CD8-positive, alpha-beta memory T cell (primary cell): ENCODE measurements around the gene TMEM253. TPM values are rescaled to one million over a fixed set of nuclear protein-coding genes. Genes with fewer than 3 reads are reported as not detected.

Experiments used
- CTCF ChIA-PET: fragments of 350-600 bp; sonication (Branson Sonifier 250); formaldehyde crosslinking; loops from one replicate; lab custom pipeline; 2021; ENCODE audit warnings: antibody characterized with exemption; lab: Charles Lee
- POLR2A ChIA-PET: fragments of 350-600 bp; sonication (Branson Sonifier 250); formaldehyde crosslinking; loops from one replicate; lab custom pipeline; 2021; ENCODE audit warnings: antibody characterized with exemption; lab: Charles Lee
- DNase-seq, 5 donors: peaks; one replicate each; pipeline versions ENCODE4 v3.0.0 to v3.0.0-alpha.2; 2020 to 2022; ENCODE audit warnings: mixed read lengths in 1 of 5
- H3K27ac ChIP-seq: one replicate; pipeline ENCODE4 v1.7.0; 2013; ENCODE audit warnings: low read depth, mild to moderate bottlenecking, low read length, moderate library complexity
- H3K27me3 ChIP-seq: 2 replicates; pipeline ENCODE4 v1.7.0; 2013; ENCODE audit warnings: low read length, mild to moderate bottlenecking; ENCODE audit not compliant: insufficient read depth, poor library complexity, severe bottlenecking
- H3K36me3 ChIP-seq: 2 replicates; pipeline ENCODE4 v1.7.0; 2013; ENCODE audit warnings: mild to moderate bottlenecking, low read length, moderate library complexity; ENCODE audit not compliant: insufficient read depth
- H3K4me1 ChIP-seq: 2 replicates; pipeline ENCODE4 v1.7.0; 2013; ENCODE audit warnings: mild to moderate bottlenecking, low read length, moderate library complexity; ENCODE audit not compliant: insufficient read depth
- H3K4me3 ChIP-seq: 2 replicates; pipeline ENCODE4 v1.7.0; 2013; ENCODE audit warnings: mild to moderate bottlenecking, low read length
- H3K9me3 ChIP-seq: 2 replicates; pipeline ENCODE4 v1.7.0; 2013; ENCODE audit warnings: mild to moderate bottlenecking, low read length
- H3K27ac Mint-ChIP-seq, 8 donors: one replicate each; pipeline ENCODE4 v1.8.0; 2020 to 2021; ENCODE audit warnings: mixed read lengths in 8 of 8, mild to moderate bottlenecking in 6 of 8, inconsistent platforms in 3 of 8, moderate library complexity in 3 of 8
- H3K27me3 Mint-ChIP-seq, 2 donors: one replicate each; pipeline ENCODE4 v1.8.0; 2020 to 2021; ENCODE audit warnings: mixed read lengths in 2 of 2, mild to moderate bottlenecking in 1 of 2, moderate library complexity in 1 of 2
- H3K36me3 Mint-ChIP-seq, 3 donors: one replicate each; pipeline ENCODE4 v1.8.0; 2020 to 2021; ENCODE audit warnings: mixed read lengths in 3 of 3, inconsistent platforms in 1 of 3, mild to moderate bottlenecking in 1 of 3
- H3K4me1 Mint-ChIP-seq, 3 donors: one replicate each; pipeline ENCODE4 v1.8.0; 2020 to 2021; ENCODE audit warnings: mixed read lengths in 3 of 3, inconsistent platforms in 1 of 3, mild to moderate bottlenecking in 1 of 3
- H3K4me3 Mint-ChIP-seq, 7 donors: one replicate each; pipeline ENCODE4 v1.8.0; 2020 to 2021; ENCODE audit warnings: mixed read lengths in 7 of 7, mild to moderate bottlenecking in 6 of 7, moderate library complexity in 4 of 7, inconsistent platforms in 2 of 7
- H3K9me3 Mint-ChIP-seq, 5 donors: one replicate each; pipeline ENCODE4 v1.8.0; 2020 to 2022; ENCODE audit warnings: mixed read lengths in 5 of 5, mild to moderate bottlenecking in 3 of 5, moderate library complexity in 2 of 5, inconsistent platforms in 1 of 5
- polyA plus RNA-seq: library from polyadenylated mRNA; unstranded; fragments of 300-500 nt; fragmentation: Illumina TruSeq; gene quantifications from one replicate; pipeline ENCODE4 v1.2.3, GENCODE V29; 2021
- total RNA-seq, 2 experiments: library from RNA; stranded (reverse); gene quantifications; one replicate each; pipeline ENCODE4 v1.2.3, GENCODE V29; 2021

The TMEM253 gene
- total RNA-seq (not detected), polyA plus RNA-seq (not detected)

- peaks cover 0 to 2% (median 0%) of the 10 kb centered on the region in 5 donors for H3K9me3 Mint-ChIP-seq
- peak within 1 kb of the TSS in 5 of 7 donors; percentile 20 to 93 (median 83) for H3K4me3 Mint-ChIP-seq
- no peak within 1 kb of the TSS for H3K27ac ChIP-seq
- no peak for DNase-seq
- H3K4me3 ChIP-seq, result no peak within 1 kb of the TSS
- ChIA-PET POLR2A (no interaction called here), CTCF (interaction anchor here (1.0 to 12.2 kb wide), 5 partner anchors 7 to 129 kb away, joined by 4 to 201 read pairs (median 89); no protein-coding TSS in a partner anchor)
- no peaks in the 10 kb centered on the region for H3K9me3 ChIP-seq
- H3K4me1 ChIP-seq, result peaks cover 20% of the 10 kb centered on the region
- peak within 1 kb of the TSS in 3 of 8 donors; percentile 73 to 86 (median 85) for H3K27ac Mint-ChIP-seq
- no peaks in the 10 kb centered on the region for H3K27me3 ChIP-seq
- H3K27me3 Mint-ChIP-seq, result peaks cover 13 to 14% of the 10 kb centered on the region in 2 donors
- H3K36me3 ChIP-seq, result no peaks in the 10 kb centered on the region
- peaks cover 23 to 29% (median 28%) of the 10 kb centered on the region in 3 donors for H3K4me1 Mint-ChIP-seq
- H3K36me3 Mint-ChIP-seq, result peaks cover 0 to 5% (median 0%) of the 10 kb centered on the region in 3 donors
Measured at GRCh38 chr14:21100931-21101330, at the start of gene TMEM253. Gene TMEM253, plus strand, starts transcription at chr14:21101066. Its CDS starts 278 bp downstream, at chr14:21101344.

- DNase-seq, result no peak
- CTCF ChIA-PET, result interaction anchor here (1.1 kb wide), 1 partner anchor 39 kb away, joined by 4 read pairs; no protein-coding TSS in a partner anchor
- Mint-ChIP-seq H3K27ac (no peak overlapping the region), H3K4me1 (no peaks in the 10 kb centered on the region), H3K27me3 (peaks cover 4 to 25% of the 10 kb centered on the region in 2 donors), H3K4me3 (no peak overlapping the region), H3K36me3 (no peaks in the 10 kb centered on the region), H3K9me3 (no peaks in the 10 kb centered on the region)
- no peaks in the 10 kb centered on the region for H3K36me3 ChIP-seq
- H3K4me1 ChIP-seq, result no peaks in the 10 kb centered on the region
- no peak overlapping the region for H3K4me3 ChIP-seq
- no peaks in the 10 kb centered on the region for H3K9me3 ChIP-seq
- H3K27me3 ChIP-seq, result no peaks in the 10 kb centered on the region
- no peak overlapping the region for H3K27ac ChIP-seq
- POLR2A ChIA-PET, result no interaction called here
Measured at GRCh38 chr14:21053184-21054122, 47.4 kb upstream of the TMEM253 start.

GRCh38 chr14:21054123-21054767, 46.6 kb upstream of the TMEM253 start:
- H3K36me3 Mint-ChIP-seq, result no peaks in the 10 kb centered on the region
- no peaks in the 10 kb centered on the region for H3K9me3 ChIP-seq
- H3K27me3 Mint-ChIP-seq, result peaks cover 5 to 21% of the 10 kb centered on the region in 2 donors
- DNase-seq, result no peak
- H3K9me3 Mint-ChIP-seq, result no peaks in the 10 kb centered on the region
- no peaks in the 10 kb centered on the region for H3K4me1 ChIP-seq
- no peaks in the 10 kb centered on the region for H3K36me3 ChIP-seq
- no peak overlapping the region for H3K4me3 ChIP-seq
- no peak overlapping the region for H3K4me3 Mint-ChIP-seq
- H3K27ac ChIP-seq, result no peak overlapping the region
- no peaks in the 10 kb centered on the region for H3K27me3 ChIP-seq
- ChIA-PET POLR2A (no interaction called here), CTCF (interaction anchor here (1.1 kb wide), 1 partner anchor 40 kb away, joined by 4 read pairs; no protein-coding TSS in a partner anchor)
- H3K4me1 Mint-ChIP-seq, result no peaks in the 10 kb centered on the region
- no peak overlapping the region for H3K27ac Mint-ChIP-seq

- POLR2A ChIA-PET, result no interaction called here
- Mint-ChIP-seq H3K27me3 (peaks cover 5 to 19% of the 10 kb centered on the region in 2 donors), H3K4me1 (no peaks in the 10 kb centered on the region), H3K4me3 (no peak overlapping the region), H3K36me3 (no peaks in the 10 kb centered on the region), H3K27ac (no peak overlapping the region), H3K9me3 (no peaks in the 10 kb centered on the region)
- CTCF ChIA-PET, result no interaction called here
- H3K27me3 ChIP-seq, result no peaks in the 10 kb centered on the region
- H3K9me3 ChIP-seq, result no peaks in the 10 kb centered on the region
- H3K4me1 ChIP-seq, result no peaks in the 10 kb centered on the region
- H3K36me3 ChIP-seq, result no peaks in the 10 kb centered on the region
- no peak for DNase-seq
- no peak overlapping the region for H3K4me3 ChIP-seq
- H3K27ac ChIP-seq, result no peak overlapping the region
Measured at GRCh38 chr14:21054768-21055145, 46.1 kb upstream of the TMEM253 start.

GRCh38 chr14:21055432-21056117, 45.3 kb upstream of the TMEM253 start:
- ChIA-PET CTCF (interaction anchor here (1.5 to 4.4 kb wide), 2 partner anchors 12 to 41 kb away, joined by 4 to 14 read pairs; no protein-coding TSS in a partner anchor), POLR2A (no interaction called here)
- no peaks in the 10 kb centered on the region for H3K36me3 Mint-ChIP-seq
- Histone ChIP-seq H3K9me3 (no peaks in the 10 kb centered on the region), H3K36me3 (no peaks in the 10 kb centered on the region), H3K27ac (no peak overlapping the region), H3K4me1 (no peaks in the 10 kb centered on the region), H3K4me3 (no peak overlapping the region), H3K27me3 (no peaks in the 10 kb centered on the region)
- no peaks in the 10 kb centered on the region for H3K9me3 Mint-ChIP-seq
- H3K4me3 Mint-ChIP-seq, result no peak overlapping the region
- peaks cover 7 to 19% of the 10 kb centered on the region in 2 donors for H3K27me3 Mint-ChIP-seq
- no peaks in the 10 kb centered on the region for H3K4me1 Mint-ChIP-seq
- no peak for DNase-seq
- no peak overlapping the region for H3K27ac Mint-ChIP-seq

- no peak for DNase-seq
- no peaks in the 10 kb centered on the region for H3K9me3 Mint-ChIP-seq
- ChIA-PET CTCF (interaction anchor here (1.0 to 4.4 kb wide), 3 partner anchors 11 to 42 kb away, joined by 3 to 14 read pairs (median 4); no protein-coding TSS in a partner anchor), POLR2A (no interaction called here)
- Histone ChIP-seq H3K27ac (no peak overlapping the region), H3K9me3 (no peaks in the 10 kb centered on the region), H3K27me3 (no peaks in the 10 kb centered on the region), H3K4me1 (no peaks in the 10 kb centered on the region), H3K4me3 (no peak overlapping the region), H3K36me3 (no peaks in the 10 kb centered on the region)
- peaks cover 3 to 20% of the 10 kb centered on the region in 2 donors for H3K27me3 Mint-ChIP-seq
- H3K4me1 Mint-ChIP-seq, result no peaks in the 10 kb centered on the region
- H3K27ac Mint-ChIP-seq, result no peak overlapping the region
- no peak overlapping the region for H3K4me3 Mint-ChIP-seq
- H3K36me3 Mint-ChIP-seq, result no peaks in the 10 kb centered on the region
Measured at GRCh38 chr14:21056520-21057163, 44.2 kb upstream of the TMEM253 start.

- Histone ChIP-seq H3K27ac (no peak within 1 kb of the TSS), H3K36me3 (no peaks in the 10 kb centered on the region), H3K27me3 (peaks cover under 1% of the 10 kb centered on the region), H3K9me3 (no peaks in the 10 kb centered on the region), H3K4me1 (no peaks in the 10 kb centered on the region), H3K4me3 (no peak within 1 kb of the TSS)
- POLR2A ChIA-PET, result no interaction called here
- no peak within 1 kb of the TSS for H3K4me3 Mint-ChIP-seq
- H3K27me3 Mint-ChIP-seq, result peaks cover 8 to 23% of the 10 kb centered on the region in 2 donors
- no peak within 1 kb of the TSS for H3K27ac Mint-ChIP-seq
- CTCF ChIA-PET, result interaction anchor here (1.3 to 4.4 kb wide), 3 partner anchors 10 to 87 kb away, joined by 3 to 14 read pairs (median 4); no protein-coding TSS in a partner anchor
- no peaks in the 10 kb centered on the region for H3K4me1 Mint-ChIP-seq
- no peaks in the 10 kb centered on the region for H3K9me3 Mint-ChIP-seq
- no peaks in the 10 kb centered on the region for H3K36me3 Mint-ChIP-seq
- no peak for DNase-seq
Measured at GRCh38 chr14:21057803-21058675, 42.8 kb upstream of the TMEM253 start, which contains the start of gene RNASE8. Gene RNASE8, plus strand, starts transcription at chr14:21057822. Its CDS starts 71 bp downstream, at chr14:21057893.
